Measurements from ENCODE around the gene FRG2C. TPM values are rescaled to one million over a fixed set of nuclear protein-coding genes. Genes with fewer than 3 reads are reported as not detected.
"Not testable (repeated sequence)": the region's sequence is repeated elsewhere in the genome, so short reads cannot be mapped to it uniquely, and the experiment has no call there.

FRG2C gene
- total RNA-seq, 4 donors from 2014 or later: not detected

GRCh38 chr3:75643031-75643800, 20.9 kb upstream of the FRG2C start:
- DNase-seq; H3K4me1 ChIP-seq; H3K4me3 ChIP-seq; intact Hi-C loops (cut with DNase I; ENCODE audit: low total_unique reads); H3K27ac ChIP-seq; H3K9me3 ChIP-seq; in situ Hi-C loops (cut with MboI; ENCODE audit: low pct_ligation_motif_present in 1 of 4, low pct_unique_long_range_greater_than_20kb in 1 of 4, low sequenced_read_pairs in 3 of 4); H3K27me3 ChIP-seq; H3K36me3 ChIP-seq: not testable (repeated sequence)
- 13 to 27% methylated on average over 6 to 20 of the region's 20 CpGs for WGBS, 2 donors (ENCODE audit: low coverage in 1 of 2)
- TF ChIP-seq CTCF (IDR thresholded peaks at IDR 0.05): peak in 4 of 5 experiments; percentile 48 to 66 (median 61)

DNA sequence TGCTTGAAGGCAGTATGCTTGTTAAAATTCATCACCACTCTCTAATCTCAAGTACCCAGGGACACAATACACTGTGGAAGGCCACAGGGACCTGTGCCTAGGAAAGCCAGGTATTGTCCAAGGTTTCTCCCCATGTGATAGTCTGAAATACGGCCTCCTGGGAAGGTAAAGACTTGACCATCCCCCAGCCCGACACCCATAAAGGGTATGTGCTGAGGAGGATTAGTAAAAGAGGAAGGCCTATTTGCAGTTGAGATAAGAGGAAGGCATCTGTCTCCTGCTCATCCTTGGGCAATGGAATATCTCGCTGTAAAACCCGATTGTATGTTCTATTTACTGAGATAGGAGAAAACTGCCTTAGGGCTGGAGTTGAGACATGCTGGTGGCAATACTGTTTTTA, 18.6 kb upstream of the FRG2C start:
- H3K4me3 ChIP-seq; DNase-seq; in situ Hi-C loops (cut with MboI; ENCODE audit: low pct_ligation_motif_present in 1 of 4, low pct_unique_long_range_greater_than_20kb in 1 of 4, low sequenced_read_pairs in 3 of 4); H3K9me3 ChIP-seq; H3K27ac ChIP-seq; H3K36me3 ChIP-seq; intact Hi-C loops (cut with DNase I; ENCODE audit: low total_unique reads); H3K27me3 ChIP-seq; H3K4me1 ChIP-seq: not testable (repeated sequence)
- WGBS, 2 donors (ENCODE audit: low coverage in 1 of 2): 53 to 67% methylated on average over 4 of the region's 4 CpGs

DNA sequence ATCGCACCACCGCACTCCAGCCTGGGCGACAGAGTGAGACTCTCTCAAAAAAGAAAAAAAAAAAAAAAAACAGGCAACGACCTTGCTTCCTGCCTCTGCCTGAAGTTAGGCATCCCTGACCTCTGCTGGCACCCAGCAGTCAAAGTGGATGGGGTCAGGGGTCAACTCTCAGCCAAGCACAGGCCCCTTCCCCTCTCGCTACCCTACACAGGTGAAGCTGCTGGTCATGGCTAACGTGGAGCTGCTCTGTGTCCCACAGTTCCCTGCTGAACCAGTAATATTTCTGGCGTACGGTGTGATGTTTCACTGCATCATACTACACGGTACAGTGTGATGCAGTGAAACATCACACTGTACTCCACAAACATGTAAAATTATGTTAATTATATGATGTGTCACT, 13.9 kb upstream of the FRG2C start:
- Histone ChIP-seq H3K4me1 (no peaks in the 10 kb centered on the region), H3K4me3 (no peak overlapping the region), H3K9me3 (no peaks in the 10 kb centered on the region), H3K27ac (no peak overlapping the region), H3K27me3 (peaks cover 5% of the 10 kb centered on the region), H3K36me3 (no peaks in the 10 kb centered on the region)
- intact Hi-C loops (cut with DNase I; ENCODE audit: low total_unique reads): no loop called here
- no peak for DNase-seq
- TF ChIP-seq CTCF (IDR thresholded peaks at IDR 0.05) (no peak), POLR2AphosphoS5 (IDR thresholded peaks at IDR 0.05) (no peak)
- WGBS, 2 donors (ENCODE audit: low coverage in 1 of 2): 70 to 73% methylated on average over 2 to 9 of the region's 9 CpGs
- in situ Hi-C loops (cut with MboI; ENCODE audit: low pct_ligation_motif_present in 1 of 4, low pct_unique_long_range_greater_than_20kb in 1 of 4, low sequenced_read_pairs in 3 of 4): no loop called here

DNA sequence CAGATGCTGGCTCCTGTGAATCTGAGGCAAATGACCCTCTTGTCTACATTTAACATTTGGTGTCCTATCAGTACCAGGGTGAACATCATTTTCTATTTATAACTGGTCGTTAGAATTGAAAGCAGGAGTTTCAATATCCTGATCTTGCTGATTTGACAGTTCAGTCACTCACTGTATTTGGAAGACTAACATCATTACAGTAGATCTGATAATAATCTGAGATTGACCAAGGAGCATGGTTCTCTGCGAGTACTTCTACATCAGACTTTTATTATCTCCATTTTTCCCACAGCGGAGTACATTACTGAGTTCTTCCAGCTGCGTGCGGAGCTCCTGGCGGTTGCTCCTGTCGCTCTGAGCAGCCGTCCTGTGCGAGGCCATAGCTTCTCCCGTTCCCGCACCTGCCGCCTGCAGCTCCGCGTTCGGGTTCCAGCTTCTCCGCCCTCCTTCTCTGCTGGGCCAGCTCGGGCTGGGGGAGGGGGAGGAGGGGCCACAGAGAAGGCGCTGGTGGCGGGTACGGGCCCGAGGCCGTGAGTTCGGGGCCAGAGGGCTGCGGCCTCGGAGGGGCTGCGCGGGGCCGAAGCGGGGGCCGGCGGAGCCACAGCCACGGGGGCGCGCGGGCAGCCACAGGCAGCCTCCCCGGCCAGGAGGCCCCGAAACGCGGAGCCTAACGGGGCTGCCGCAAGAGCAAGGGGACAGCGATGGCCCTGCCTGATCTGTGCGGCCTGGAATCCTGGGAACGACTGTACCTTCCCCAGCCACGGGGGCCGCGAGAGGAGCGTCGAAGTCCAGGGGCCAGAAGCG, 8.8 kb upstream of the FRG2C start:
- H3K27me3 ChIP-seq: peaks cover 53% of the 10 kb centered on the region
- H3K9me3 ChIP-seq; DNase-seq; in situ Hi-C loops (cut with MboI; ENCODE audit: low pct_ligation_motif_present in 1 of 4, low pct_unique_long_range_greater_than_20kb in 1 of 4, low sequenced_read_pairs in 3 of 4); H3K27ac ChIP-seq; intact Hi-C loops (cut with DNase I; ENCODE audit: low total_unique reads); H3K4me3 ChIP-seq; H3K36me3 ChIP-seq: not testable (repeated sequence)
- 45 to 61% methylated on average over 12 to 50 of the region's 50 CpGs for WGBS, 2 donors (ENCODE audit: low coverage in 1 of 2)
- peaks cover 0 to 10% (median 7%) of the 10 kb centered on the region in 4 donors for H3K4me1 ChIP-seq

DNA sequence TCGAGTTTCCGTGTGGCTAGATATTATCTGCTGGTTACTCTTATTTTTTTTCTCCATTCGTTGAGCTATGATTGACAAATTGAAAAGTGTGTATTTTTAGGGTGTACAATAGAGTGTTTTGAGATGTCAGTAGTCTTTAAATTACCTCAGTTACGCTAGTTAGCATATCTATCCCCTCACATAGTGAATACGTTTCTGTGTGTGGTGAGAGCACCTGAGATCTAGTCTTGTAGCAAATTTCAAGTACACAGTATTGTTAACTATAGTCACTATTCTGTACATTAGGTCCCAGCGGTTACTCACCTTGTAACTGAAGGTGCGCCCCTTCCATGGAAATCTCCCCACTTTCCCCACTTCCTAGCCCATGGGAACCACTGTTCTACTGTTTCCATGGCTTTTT, 8.2 kb upstream of the FRG2C start:
- H3K4me1 ChIP-seq: peaks cover 0 to 10% (median 7%) of the 10 kb centered on the region in 4 donors
- H3K27ac ChIP-seq; intact Hi-C loops (cut with DNase I; ENCODE audit: low total_unique reads); in situ Hi-C loops (cut with MboI; ENCODE audit: low pct_ligation_motif_present in 1 of 4, low pct_unique_long_range_greater_than_20kb in 1 of 4, low sequenced_read_pairs in 3 of 4); H3K36me3 ChIP-seq; H3K9me3 ChIP-seq; DNase-seq; H3K4me3 ChIP-seq: not testable (repeated sequence)
- 56 to 67% methylated on average over 7 of the region's 7 CpGs for WGBS, 2 donors (ENCODE audit: low coverage in 1 of 2)
- peaks cover 59% of the 10 kb centered on the region for H3K27me3 ChIP-seq
